Measurements from ENCODE around the gene RFNG.

DNA sequence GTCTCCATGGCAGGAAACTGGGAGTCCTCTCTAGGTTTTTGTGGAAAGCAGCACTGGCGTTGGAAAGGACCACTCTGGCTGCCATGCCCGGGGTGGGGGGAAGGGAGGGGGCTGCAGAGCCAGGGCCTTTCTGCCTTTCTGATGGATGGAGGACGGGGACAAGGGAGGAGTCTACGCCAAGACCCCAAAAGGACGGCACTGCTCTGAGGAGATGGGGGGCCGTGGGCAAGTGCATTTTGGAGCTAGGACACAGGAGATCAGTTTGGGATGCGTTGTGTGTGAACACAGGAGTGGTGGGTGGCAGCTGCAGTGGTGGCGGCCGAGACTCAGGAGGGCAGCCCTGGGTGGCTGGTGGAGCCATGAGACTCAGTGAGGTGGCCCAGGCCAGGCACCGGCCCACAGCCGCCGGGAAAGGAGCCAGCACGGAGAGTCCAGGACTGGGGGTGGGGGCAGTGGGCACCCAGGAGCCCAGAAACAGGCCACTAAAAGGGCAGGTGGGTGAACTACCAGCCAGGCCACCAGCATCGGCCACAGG lies 31.0 kb downstream of the RFNG start:
- TF ChIP-seq, protein P1, sequence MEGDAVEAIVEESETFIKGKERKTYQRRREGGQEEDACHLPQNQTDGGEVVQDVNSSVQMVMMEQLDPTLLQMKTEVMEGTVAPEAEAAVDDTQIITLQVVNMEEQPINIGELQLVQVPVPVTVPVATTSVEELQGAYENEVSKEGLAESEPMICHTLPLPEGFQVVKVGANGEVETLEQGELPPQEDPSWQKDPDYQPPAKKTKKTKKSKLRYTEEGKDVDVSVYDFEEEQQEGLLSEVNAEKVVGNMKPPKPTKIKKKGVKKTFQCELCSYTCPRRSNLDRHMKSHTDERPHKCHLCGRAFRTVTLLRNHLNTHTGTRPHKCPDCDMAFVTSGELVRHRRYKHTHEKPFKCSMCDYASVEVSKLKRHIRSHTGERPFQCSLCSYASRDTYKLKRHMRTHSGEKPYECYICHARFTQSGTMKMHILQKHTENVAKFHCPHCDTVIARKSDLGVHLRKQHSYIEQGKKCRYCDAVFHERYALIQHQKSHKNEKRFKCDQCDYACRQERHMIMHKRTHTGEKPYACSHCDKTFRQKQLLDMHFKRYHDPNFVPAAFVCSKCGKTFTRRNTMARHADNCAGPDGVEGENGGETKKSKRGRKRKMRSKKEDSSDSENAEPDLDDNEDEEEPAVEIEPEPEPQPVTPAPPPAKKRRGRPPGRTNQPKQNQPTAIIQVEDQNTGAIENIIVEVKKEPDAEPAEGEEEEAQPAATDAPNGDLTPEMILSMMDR (conservative IDR thresholded peaks at IDR 0.05; ENCODE audit: low read depth, low read length) = no peak
- TF ChIP-seq MAZ (IDR thresholded peaks at IDR 0.05; ENCODE audit: borderline replicate concordance, low read depth, low read length) (no peak), BHLHE40 (IDR thresholded peaks at IDR 0.05; ENCODE audit: low read depth, low read length) (no peak), CHD1 (IDR thresholded peaks at IDR 0.05; ENCODE audit: low read depth, low read length) (no peak), MXI1 (IDR thresholded peaks at IDR 0.05; ENCODE audit: borderline replicate concordance, low read depth, low read length) (no peak), RAD21 (IDR thresholded peaks at IDR 0.05; ENCODE audit: low read length) (no peak), MAFK (IDR thresholded peaks at IDR 0.05; ENCODE audit: low read depth, low read length) (no peak), POLR2A (IDR thresholded peaks at IDR 0.05; ENCODE audit: low read depth, low read length) (no peak), NFE2L2 (IDR thresholded peaks at IDR 0.05; ENCODE audit: low read depth, low read length) (no peak)
- TF ChIP-seq, protein P2, sequence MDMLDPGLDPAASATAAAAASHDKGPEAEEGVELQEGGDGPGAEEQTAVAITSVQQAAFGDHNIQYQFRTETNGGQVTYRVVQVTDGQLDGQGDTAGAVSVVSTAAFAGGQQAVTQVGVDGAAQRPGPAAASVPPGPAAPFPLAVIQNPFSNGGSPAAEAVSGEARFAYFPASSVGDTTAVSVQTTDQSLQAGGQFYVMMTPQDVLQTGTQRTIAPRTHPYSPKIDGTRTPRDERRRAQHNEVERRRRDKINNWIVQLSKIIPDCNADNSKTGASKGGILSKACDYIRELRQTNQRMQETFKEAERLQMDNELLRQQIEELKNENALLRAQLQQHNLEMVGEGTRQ (IDR thresholded peaks at IDR 0.05; ENCODE audit: low read depth, low read length) = no peak
